Stimulated activated naive B cell treated with anti-CD40 and anti-IgM and Interleukin-4, amounts not matched to agents 10 μg/mL and 1 μg/mL and 100 μg/mL, for 72 hours (primary cell): ENCODE data around the gene GFRA1.

ENCODE experiments used
- ATAC-seq, 2 donors: fragments of 150-1000 bp; cut with Tn5 transposase; replicated peaks; 2 replicates each; pipeline ENCODE4 v1.10.0; 2021; ENCODE audit warnings: moderate library complexity in 1 of 2
- DNase-seq: peaks from one replicate; pipeline ENCODE4 v3.0.0; 2021
- H3K27ac Mint-ChIP-seq: one replicate; pipeline ENCODE4 v1.8.0; 2022; ENCODE audit warnings: mild to moderate bottlenecking, mixed read lengths
- H3K27me3 Mint-ChIP-seq, 2 donors: one replicate each; pipeline ENCODE4 v1.8.0; 2022; ENCODE audit warnings: mixed read lengths in 2 of 2
- H3K36me3 Mint-ChIP-seq, 2 donors: one replicate each; pipeline ENCODE4 v1.8.0; 2022; ENCODE audit warnings: mixed read lengths in 2 of 2, mild to moderate bottlenecking in 1 of 2
- H3K4me1 Mint-ChIP-seq, 2 donors: one replicate each; pipeline ENCODE4 v1.8.0; 2022; ENCODE audit warnings: mixed read lengths in 2 of 2, mild to moderate bottlenecking in 1 of 2
- H3K4me3 Mint-ChIP-seq, 2 donors: one replicate each; pipeline ENCODE4 v1.8.0; 2022; ENCODE audit warnings: mild to moderate bottlenecking in 2 of 2, mixed read lengths in 2 of 2, moderate library complexity in 1 of 2
- H3K9me3 Mint-ChIP-seq, 2 donors: one replicate each; pipeline ENCODE4 v1.8.0; 2022; ENCODE audit warnings: mixed read lengths in 2 of 2, mild to moderate bottlenecking in 1 of 2

Gene GFRA1

DNA sequence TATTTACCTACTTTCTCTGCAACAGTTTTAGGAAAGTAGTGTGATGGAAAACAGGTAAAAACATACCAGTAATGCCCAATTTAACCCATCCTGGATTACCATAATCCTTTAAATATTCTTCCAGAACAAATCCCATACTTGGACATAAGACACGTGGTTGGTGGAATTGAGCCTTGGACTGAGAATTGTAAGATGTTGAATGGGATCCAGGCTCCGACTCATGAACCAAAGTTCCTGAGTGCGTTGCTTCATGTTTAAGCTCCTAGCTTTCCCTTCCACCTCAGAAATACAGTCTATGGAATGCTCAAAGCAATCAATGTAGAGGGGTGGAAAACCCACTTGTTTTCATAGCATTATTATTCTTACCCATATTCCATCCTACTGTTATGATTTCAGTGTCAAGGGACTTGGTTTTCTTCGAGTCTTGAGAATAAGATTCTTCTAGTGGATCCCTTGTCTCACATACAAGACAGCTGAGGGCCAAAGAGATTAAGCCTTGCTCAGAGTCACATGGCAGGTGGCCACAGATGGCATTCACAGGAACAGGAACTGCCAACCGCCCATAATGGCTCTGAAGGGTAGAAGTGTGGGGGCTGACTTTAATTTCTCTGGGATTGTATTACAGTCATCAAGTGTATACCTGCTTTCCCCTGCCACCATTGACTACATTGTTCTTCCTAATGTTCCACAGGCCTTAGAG, 171.2 kb downstream of the GFRA1 start:
- no peak for ATAC-seq

DNA sequence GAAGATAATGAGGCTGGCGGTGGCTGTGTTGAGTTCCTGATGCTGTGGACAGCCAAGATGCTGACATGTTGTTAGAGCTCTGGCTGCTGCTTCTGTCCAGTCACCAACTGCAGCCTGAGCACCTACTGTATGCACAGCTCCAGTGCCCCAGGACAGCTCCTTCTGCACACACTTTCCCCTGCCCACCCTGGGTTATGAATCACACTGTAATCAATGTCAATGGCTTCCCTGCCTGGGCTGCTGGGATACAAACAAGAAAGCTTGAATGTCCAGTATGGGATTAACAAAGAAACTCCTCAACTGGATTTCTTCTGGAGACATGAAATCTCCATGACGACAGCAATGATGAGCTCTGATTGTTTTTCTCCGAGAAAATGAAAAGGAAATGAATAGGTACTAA, 172.0 kb downstream of the GFRA1 start:
- Mint-ChIP-seq H3K27me3 (peaks cover 0 to 4% of the 10 kb centered on the region in 2 donors), H3K9me3 (peaks cover 9 to 13% of the 10 kb centered on the region in 2 donors), H3K27ac (no peak overlapping the region), H3K4me1 (no peaks in the 10 kb centered on the region), H3K4me3 (no peak overlapping the region), H3K36me3 (no peaks in the 10 kb centered on the region)
- no peak for ATAC-seq
- no peak for DNase-seq

More for the DNA sequence above, 171.2 kb downstream of the GFRA1 start:
- no peak for DNase-seq
- no peaks in the 10 kb centered on the region for H3K4me1 Mint-ChIP-seq
- no peak overlapping the region for H3K27ac Mint-ChIP-seq
- no peaks in the 10 kb centered on the region for H3K36me3 Mint-ChIP-seq
- peaks cover 9 to 14% of the 10 kb centered on the region in 2 donors for H3K9me3 Mint-ChIP-seq
- peaks cover 0 to 4% of the 10 kb centered on the region in 2 donors for H3K27me3 Mint-ChIP-seq
- no peak overlapping the region for H3K4me3 Mint-ChIP-seq

DNA sequence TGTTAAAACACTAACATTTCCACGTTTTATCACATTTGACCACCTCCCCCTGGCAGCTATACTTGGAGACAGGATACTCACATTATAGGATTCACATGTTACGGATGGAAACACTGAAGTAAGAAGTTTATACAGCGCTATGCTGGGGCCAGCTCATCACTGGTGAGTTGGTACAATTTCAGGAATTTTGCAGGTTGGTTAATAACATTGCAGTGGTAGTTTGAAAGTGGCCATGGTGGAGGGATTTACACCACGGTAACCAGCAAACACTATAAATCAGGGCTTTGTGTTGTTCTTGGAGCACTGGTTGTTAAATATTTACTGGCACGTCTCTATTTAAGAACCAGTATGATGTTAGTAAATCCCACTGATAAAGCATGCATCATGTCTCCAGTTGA, 174.0 kb downstream of the GFRA1 start:
- Mint-ChIP-seq H3K4me3 (no peak overlapping the region), H3K27ac (no peak overlapping the region), H3K9me3 (peaks cover 9 to 11% of the 10 kb centered on the region in 2 donors), H3K4me1 (no peaks in the 10 kb centered on the region), H3K36me3 (no peaks in the 10 kb centered on the region), H3K27me3 (peaks cover 0 to 4% of the 10 kb centered on the region in 2 donors)
- ATAC-seq = no peak
- no peak for DNase-seq

DNA sequence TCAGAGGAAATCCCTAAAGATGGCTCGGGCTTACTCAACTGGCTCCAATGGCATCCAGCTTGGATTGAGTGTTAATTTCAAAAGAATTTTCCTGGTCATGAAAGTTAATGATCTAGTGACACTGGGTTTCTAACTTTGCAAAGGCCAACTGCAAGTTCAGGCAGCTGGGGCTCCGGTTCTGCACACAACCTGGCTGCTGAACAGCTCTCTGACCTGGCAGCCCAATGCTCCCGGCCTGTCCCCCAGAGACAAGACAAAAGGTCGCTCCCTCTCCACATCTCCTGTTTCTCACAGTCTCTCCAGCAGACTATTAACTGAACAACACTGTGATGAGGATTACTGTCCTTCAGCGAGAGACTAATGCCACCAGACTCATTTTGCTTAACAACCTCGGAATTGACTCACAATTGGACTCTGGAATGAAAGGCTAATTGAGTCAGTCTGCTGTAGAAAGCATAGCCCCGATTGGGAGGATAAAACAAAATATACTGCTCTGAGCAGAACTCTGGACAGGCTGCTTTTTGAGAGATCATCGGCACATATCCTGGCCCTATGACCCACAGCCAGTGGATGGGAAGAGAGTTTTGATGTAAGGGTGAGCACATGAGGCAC, 174.5 kb downstream of the GFRA1 start:
- H3K27ac Mint-ChIP-seq = no peak overlapping the region
- peaks cover 9 to 11% of the 10 kb centered on the region in 2 donors for H3K9me3 Mint-ChIP-seq
- no peak for DNase-seq
- no peak for ATAC-seq
- no peaks in the 10 kb centered on the region for H3K36me3 Mint-ChIP-seq
- no peaks in the 10 kb centered on the region for H3K4me1 Mint-ChIP-seq
- peaks cover 0 to 4% of the 10 kb centered on the region in 2 donors for H3K27me3 Mint-ChIP-seq
- no peak overlapping the region for H3K4me3 Mint-ChIP-seq

DNA sequence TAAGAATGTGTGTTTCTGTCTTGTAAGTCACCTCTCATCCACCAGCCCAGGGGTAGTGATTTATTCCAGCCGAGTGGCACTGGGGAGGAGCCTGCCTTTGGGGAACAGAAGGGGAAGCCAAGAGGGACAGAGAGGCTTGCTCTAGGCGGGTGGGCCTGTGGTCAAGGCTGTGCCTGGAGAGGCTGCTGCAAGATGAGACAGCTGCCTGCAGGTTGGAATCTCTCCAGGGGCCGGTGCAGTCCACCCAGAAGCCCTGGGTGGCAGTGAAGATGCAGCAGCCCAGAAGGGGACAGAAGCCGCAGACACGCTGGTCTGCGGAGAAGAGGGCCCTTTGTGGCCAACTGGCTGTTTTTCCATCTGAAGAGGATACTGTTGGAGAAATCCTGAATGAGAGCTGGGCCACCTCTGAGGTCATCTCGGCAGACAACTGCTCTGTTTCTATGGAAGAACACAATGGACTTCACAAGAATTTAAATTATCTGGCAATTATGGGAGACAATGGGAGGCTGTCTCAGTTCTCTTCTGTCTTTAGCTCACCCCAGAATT, 175.7 kb downstream of the GFRA1 start:
- H3K27me3 Mint-ChIP-seq = peaks cover 0 to 4% of the 10 kb centered on the region in 2 donors

GRCh38 chr10:116096526-116096925, 176.5 kb downstream of the GFRA1 start:
- ATAC-seq (no peak), DNase-seq (no peak)
- H3K9me3 Mint-ChIP-seq = peaks cover 3 to 5% of the 10 kb centered on the region in 2 donors
- H3K4me3 Mint-ChIP-seq = no peak overlapping the region
- peaks cover 0 to 4% of the 10 kb centered on the region in 2 donors for H3K27me3 Mint-ChIP-seq
- H3K36me3 Mint-ChIP-seq = no peaks in the 10 kb centered on the region
- H3K4me1 Mint-ChIP-seq = no peaks in the 10 kb centered on the region
- H3K27ac Mint-ChIP-seq = no peak overlapping the region

More for the DNA sequence above, 175.7 kb downstream of the GFRA1 start:
- Mint-ChIP-seq H3K9me3 (peaks cover 5 to 9% of the 10 kb centered on the region in 2 donors), H3K27ac (no peak overlapping the region), H3K36me3 (no peaks in the 10 kb centered on the region), H3K4me1 (no peaks in the 10 kb centered on the region), H3K4me3 (no peak overlapping the region)
- DNase-seq (no peak), ATAC-seq (no peak)

GRCh38 chr10:116094356-116094755, 178.7 kb downstream of the GFRA1 start:
- Mint-ChIP-seq H3K4me1 (no peaks in the 10 kb centered on the region), H3K9me3 (no peaks in the 10 kb centered on the region), H3K27me3 (no peaks in the 10 kb centered on the region), H3K27ac (no peak overlapping the region), H3K4me3 (no peak overlapping the region), H3K36me3 (no peaks in the 10 kb centered on the region)
- ATAC-seq (no peak), DNase-seq (no peak)

GRCh38 chr10:116093031-116093430, 180.0 kb downstream of the GFRA1 start:
- Mint-ChIP-seq H3K9me3 (no peaks in the 10 kb centered on the region), H3K4me3 (no peak overlapping the region), H3K27ac (no peak overlapping the region), H3K27me3 (no peaks in the 10 kb centered on the region), H3K4me1 (no peaks in the 10 kb centered on the region), H3K36me3 (no peaks in the 10 kb centered on the region)
- DNase-seq = no peak
- no peak for ATAC-seq

GRCh38 chr10:116088985-116089384, 184.0 kb downstream of the GFRA1 start:
- no peaks in the 10 kb centered on the region for H3K36me3 Mint-ChIP-seq

DNA sequence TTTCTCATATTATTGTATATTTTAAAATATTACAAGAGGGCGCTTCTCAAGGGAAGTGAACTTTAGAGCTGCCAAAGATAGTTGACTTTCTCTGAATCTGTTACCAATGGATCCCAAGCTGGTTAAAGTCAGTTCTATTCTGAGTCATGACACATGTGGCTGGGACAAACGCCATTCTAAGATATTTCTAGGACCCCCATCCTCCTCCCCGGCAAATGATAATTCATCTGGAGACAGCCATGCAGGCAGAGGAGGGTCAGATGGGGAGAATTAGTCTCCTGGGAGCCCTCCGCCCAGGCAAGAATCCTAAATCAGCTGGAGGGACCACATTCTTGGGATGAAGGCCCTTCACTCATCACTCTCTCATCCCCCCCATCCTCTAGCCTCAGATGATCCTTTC, 187.7 kb downstream of the GFRA1 start:
- Mint-ChIP-seq H3K9me3 (no peaks in the 10 kb centered on the region), H3K27ac (no peak overlapping the region), H3K4me3 (no peak overlapping the region), H3K36me3 (no peaks in the 10 kb centered on the region), H3K4me1 (no peaks in the 10 kb centered on the region), H3K27me3 (no peaks in the 10 kb centered on the region)
- DNase-seq = no peak
- no peak for ATAC-seq

More at GRCh38 chr10:116088985-116089384, 184.0 kb downstream of the GFRA1 start:
- H3K9me3 Mint-ChIP-seq = no peaks in the 10 kb centered on the region
- H3K4me3 Mint-ChIP-seq = no peak overlapping the region
- no peaks in the 10 kb centered on the region for H3K4me1 Mint-ChIP-seq
- no peak for ATAC-seq
- H3K27me3 Mint-ChIP-seq = no peaks in the 10 kb centered on the region
- no peak overlapping the region for H3K27ac Mint-ChIP-seq
- no peak for DNase-seq

DNA sequence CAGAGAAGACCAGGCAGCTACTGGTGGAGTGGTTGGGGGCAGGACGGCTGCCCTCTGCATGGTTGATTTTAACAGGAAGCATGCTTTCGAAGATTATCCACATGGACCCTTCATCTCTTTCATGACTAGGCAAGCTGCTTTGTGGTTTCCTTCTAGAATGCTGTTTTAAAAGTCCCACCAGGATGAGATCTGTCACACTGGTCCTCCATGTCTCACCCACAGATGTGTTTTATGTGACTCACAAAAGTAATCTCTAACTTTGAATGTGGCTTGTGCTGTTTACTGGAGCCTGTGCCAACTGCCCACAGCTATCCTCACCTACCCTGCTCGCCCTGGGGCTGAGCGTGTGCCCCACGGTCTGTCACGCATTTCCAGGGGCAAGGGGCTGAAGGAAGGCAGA, 188.8 kb downstream of the GFRA1 start:
- no peak overlapping the region for H3K4me3 Mint-ChIP-seq
- no peak for ATAC-seq
- no peak overlapping the region for H3K27ac Mint-ChIP-seq
- no peaks in the 10 kb centered on the region for H3K36me3 Mint-ChIP-seq
- no peaks in the 10 kb centered on the region for H3K4me1 Mint-ChIP-seq
- no peaks in the 10 kb centered on the region for H3K27me3 Mint-ChIP-seq
- DNase-seq = no peak
- no peaks in the 10 kb centered on the region for H3K9me3 Mint-ChIP-seq

DNA sequence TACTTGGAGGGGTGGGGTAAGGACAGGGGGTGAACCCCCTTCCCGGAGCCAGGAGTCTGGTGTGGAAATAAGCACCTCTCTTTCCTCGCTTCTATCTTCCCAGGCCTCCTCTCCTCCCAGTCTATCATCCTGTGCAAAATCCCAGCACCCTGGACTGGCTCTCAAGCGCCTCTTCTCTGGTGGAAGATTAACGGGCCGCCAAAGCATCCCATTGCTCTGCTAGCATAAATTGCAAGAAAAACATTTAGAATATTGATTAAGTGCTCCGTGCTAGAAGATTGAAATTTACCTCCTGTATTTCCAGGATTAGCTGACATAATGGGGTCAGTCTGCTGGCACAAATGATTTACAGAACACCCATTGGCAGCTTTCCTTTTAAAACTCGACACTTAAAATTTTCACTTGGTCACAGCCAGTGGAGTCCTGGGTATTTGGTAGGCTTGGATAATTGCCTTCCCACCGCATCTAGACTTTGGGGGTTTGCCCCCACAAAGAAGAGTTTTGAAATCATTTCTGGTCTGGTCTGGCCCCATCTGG, 189.7 kb downstream of the GFRA1 start:
- no peak overlapping the region for H3K4me3 Mint-ChIP-seq
- no peaks in the 10 kb centered on the region for H3K36me3 Mint-ChIP-seq
- H3K27me3 Mint-ChIP-seq = no peaks in the 10 kb centered on the region
- no peaks in the 10 kb centered on the region for H3K4me1 Mint-ChIP-seq
- ATAC-seq = no peak
- H3K27ac Mint-ChIP-seq = no peak overlapping the region
- DNase-seq = no peak
- peaks cover 0 to 1% of the 10 kb centered on the region in 2 donors for H3K9me3 Mint-ChIP-seq

DNA sequence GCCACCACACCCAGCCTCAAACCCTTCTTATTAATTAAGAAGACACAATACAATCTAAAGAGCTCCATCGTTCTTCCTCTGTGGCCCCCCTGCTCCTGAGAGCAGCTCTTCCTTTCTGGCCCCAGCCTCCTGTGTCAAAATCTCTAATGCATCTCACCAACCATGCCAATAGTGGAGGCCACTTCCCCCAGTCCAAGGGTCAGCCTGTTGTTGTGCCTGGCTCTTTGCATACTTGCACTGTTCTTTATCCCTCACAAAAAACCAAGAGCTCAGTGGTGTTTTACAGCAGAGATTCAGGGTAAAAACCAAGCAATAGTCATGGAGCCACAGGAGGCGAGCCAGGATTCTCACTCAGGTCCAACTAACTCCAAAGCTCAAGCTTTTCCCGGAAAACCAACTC, 190.2 kb downstream of the GFRA1 start:
- peaks cover 0 to 1% of the 10 kb centered on the region in 2 donors for H3K9me3 Mint-ChIP-seq
- no peaks in the 10 kb centered on the region for H3K36me3 Mint-ChIP-seq
- no peak overlapping the region for H3K27ac Mint-ChIP-seq
- ATAC-seq = no peak
- no peaks in the 10 kb centered on the region for H3K27me3 Mint-ChIP-seq
- no peaks in the 10 kb centered on the region for H3K4me1 Mint-ChIP-seq
- DNase-seq = no peak
- H3K4me3 Mint-ChIP-seq = no peak overlapping the region

DNA sequence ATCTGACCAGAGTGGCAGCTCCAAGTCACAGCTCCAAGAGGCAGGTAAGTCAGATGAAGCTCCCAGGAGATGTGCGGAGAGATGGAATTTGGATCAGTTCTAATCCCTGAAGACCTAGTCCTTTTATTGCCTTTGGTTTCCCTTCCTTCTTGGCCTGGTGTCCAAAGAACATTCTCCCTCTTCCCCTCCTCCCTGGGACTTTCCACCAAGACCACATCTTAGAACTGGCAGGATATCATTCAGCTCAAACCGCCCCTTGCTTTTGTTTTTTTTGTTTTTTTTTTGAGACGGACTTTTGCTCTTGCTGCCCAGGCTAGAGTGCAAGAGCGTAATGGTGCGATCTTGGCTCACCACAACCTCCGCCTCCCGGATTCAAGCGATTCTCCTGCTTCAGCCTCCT, 190.8 kb downstream of the GFRA1 start:
- Mint-ChIP-seq H3K4me3 (no peak overlapping the region), H3K36me3 (no peaks in the 10 kb centered on the region), H3K9me3 (peaks cover 0 to 1% of the 10 kb centered on the region in 2 donors), H3K27me3 (no peaks in the 10 kb centered on the region), H3K4me1 (no peaks in the 10 kb centered on the region), H3K27ac (no peak overlapping the region)
- no peak for ATAC-seq
- no peak for DNase-seq

DNA sequence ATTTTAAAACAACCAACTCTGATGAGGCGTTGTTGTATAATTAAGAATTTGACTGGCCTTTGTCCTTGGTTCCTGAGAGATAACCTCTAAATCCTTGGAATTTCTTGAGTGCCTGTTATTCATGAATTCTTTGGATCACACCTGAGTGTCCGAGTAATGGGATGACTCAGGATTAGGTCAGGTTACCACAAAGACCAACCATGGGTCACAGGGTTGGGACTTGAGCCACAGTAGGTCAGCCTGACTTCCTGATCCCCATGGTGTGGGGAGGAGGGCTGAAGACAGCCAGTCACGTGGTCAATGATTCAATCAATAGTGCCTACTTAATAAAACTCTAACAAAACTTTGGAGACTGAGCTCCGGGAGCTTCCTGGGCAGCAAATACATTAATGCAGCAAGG, 192.5 kb downstream of the GFRA1 start:
- H3K27ac Mint-ChIP-seq = no peak overlapping the region
- DNase-seq (no peak), ATAC-seq (no peak)

More for the DNA sequence above, 192.5 kb downstream of the GFRA1 start:
- Mint-ChIP-seq H3K27me3 (no peaks in the 10 kb centered on the region), H3K4me3 (no peak overlapping the region), H3K36me3 (no peaks in the 10 kb centered on the region), H3K4me1 (no peaks in the 10 kb centered on the region), H3K9me3 (peaks cover 0 to 1% of the 10 kb centered on the region in 2 donors)
